ENCODE data around the gene LNX2.

The LNX2 gene

GRCh38 chr13:27621366-27622101 lies 1.2 kb upstream of the LNX2 start, which contains the start of gene POLR1D (continued):
- TF ChIP-seq ZBTB48 (tag by site-specific recombination; IDR thresholded peaks at IDR 0.05) = no peak
- TF ChIP-seq RBAK (tag by site-specific recombination; IDR thresholded peaks at IDR 0.05) = peak; percentile 54; the same call in 1 of the 2 replicates
- TF ChIP-seq ZFP69B (tag by site-specific recombination; IDR thresholded peaks at IDR 0.05) = 0 out of 2 replicates have a peak, but pooled peaks have one; percentile 14
- peak; percentile 35; the same call in 1 of the 2 replicates for TF ChIP-seq PBX3 (CRISPR knock-in tag; IDR thresholded peaks at IDR 0.05)
- no peak; the same call in 1 of the 2 replicates for TF ChIP-seq ZNF324 (tag by site-specific recombination; IDR thresholded peaks at IDR 0.05)
- TF ChIP-seq ZNF239 (tag by site-specific recombination; IDR thresholded peaks at IDR 0.05) = no peak
- TF ChIP-seq, protein P1, sequence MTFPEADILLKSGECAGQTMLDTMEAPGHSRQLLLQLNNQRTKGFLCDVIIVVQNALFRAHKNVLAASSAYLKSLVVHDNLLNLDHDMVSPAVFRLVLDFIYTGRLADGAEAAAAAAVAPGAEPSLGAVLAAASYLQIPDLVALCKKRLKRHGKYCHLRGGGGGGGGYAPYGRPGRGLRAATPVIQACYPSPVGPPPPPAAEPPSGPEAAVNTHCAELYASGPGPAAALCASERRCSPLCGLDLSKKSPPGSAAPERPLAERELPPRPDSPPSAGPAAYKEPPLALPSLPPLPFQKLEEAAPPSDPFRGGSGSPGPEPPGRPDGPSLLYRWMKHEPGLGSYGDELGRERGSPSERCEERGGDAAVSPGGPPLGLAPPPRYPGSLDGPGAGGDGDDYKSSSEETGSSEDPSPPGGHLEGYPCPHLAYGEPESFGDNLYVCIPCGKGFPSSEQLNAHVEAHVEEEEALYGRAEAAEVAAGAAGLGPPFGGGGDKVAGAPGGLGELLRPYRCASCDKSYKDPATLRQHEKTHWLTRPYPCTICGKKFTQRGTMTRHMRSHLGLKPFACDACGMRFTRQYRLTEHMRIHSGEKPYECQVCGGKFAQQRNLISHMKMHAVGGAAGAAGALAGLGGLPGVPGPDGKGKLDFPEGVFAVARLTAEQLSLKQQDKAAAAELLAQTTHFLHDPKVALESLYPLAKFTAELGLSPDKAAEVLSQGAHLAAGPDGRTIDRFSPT (tag by site-specific recombination; IDR thresholded peaks at IDR 0.05) = no peak
- peak; percentile 88 for TF ChIP-seq SCRT2 (tag by site-specific recombination; IDR thresholded peaks at IDR 0.05)
- no peak for TF ChIP-seq ZNF132 (tag by site-specific recombination; IDR thresholded peaks at IDR 0.05; ENCODE audit: borderline replicate concordance)
- TF ChIP-seq ZNF558 (tag by site-specific recombination; IDR thresholded peaks at IDR 0.05) = no peak
- TF ChIP-seq KLF9 (tag by site-specific recombination; IDR thresholded peaks at IDR 0.05; ENCODE audit: low read depth) = peak; percentile 61
- 0 out of 2 replicates have a peak, but pooled peaks have one; percentile 26 for TF ChIP-seq ZSCAN18 (tag by site-specific recombination; IDR thresholded peaks at IDR 0.05)
- 0 out of 2 replicates have a peak, but pooled peaks have one; percentile 45 for TF ChIP-seq BCL11A (tag by site-specific recombination; IDR thresholded peaks at IDR 0.05; ENCODE audit: low read depth)
- peak; percentile 65 for TF ChIP-seq ZBTB26 (tag by site-specific recombination; optimal IDR thresholded peaks at IDR 0.05)
- TF ChIP-seq ZEB2 (tag by site-specific recombination; IDR thresholded peaks at IDR 0.05) = peak; percentile 88
- peak; percentile 44; the same call in 1 of the 2 replicates for TF ChIP-seq ZBTB11 (tag by site-specific recombination; conservative IDR thresholded peaks at IDR 0.05; ENCODE audit: low read depth)
- peak; percentile 35 for TF ChIP-seq ZXDB (tag by site-specific recombination; IDR thresholded peaks at IDR 0.05)
- TF ChIP-seq, protein P2, sequence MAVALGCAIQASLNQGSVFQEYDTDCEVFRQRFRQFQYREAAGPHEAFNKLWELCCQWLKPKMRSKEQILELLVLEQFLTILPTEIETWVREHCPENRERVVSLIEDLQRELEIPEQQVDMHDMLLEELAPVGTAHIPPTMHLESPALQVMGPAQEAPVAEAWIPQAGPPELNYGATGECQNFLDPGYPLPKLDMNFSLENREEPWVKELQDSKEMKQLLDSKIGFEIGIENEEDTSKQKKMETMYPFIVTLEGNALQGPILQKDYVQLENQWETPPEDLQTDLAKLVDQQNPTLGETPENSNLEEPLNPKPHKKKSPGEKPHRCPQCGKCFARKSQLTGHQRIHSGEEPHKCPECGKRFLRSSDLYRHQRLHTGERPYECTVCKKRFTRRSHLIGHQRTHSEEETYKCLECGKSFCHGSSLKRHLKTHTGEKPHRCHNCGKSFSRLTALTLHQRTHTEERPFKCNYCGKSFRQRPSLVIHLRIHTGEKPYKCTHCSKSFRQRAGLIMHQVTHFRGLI (tag by site-specific recombination; IDR thresholded peaks at IDR 0.05) = peak; percentile 27; the same call in 1 of the 2 replicates
- peak; percentile 9; the same call in 1 of the 2 replicates for TF ChIP-seq ZNF10 (tag by site-specific recombination; IDR thresholded peaks at IDR 0.05)
- peak; percentile 43; the same call in 1 of the 2 replicates for TF ChIP-seq SP7 (tag by site-specific recombination; IDR thresholded peaks at IDR 0.05)
- peak; percentile 9; the same call in 1 of the 2 replicates for TF ChIP-seq ZNF335 (tag by site-specific recombination; conservative IDR thresholded peaks at IDR 0.05)
- TF ChIP-seq SP2 (tag by site-specific recombination; IDR thresholded peaks at IDR 0.05) = peak; percentile 67
- peak; percentile 22; the same call in 1 of the 2 replicates for TF ChIP-seq ZFHX2 (tag by site-specific recombination; conservative IDR thresholded peaks at IDR 0.05)
- TF ChIP-seq KLF17 (tag by site-specific recombination; IDR thresholded peaks at IDR 0.05) = peak; percentile 28; the same call in 1 of the 2 replicates
- no peak for TF ChIP-seq ZNF555 (tag by site-specific recombination; conservative IDR thresholded peaks at IDR 0.05)
- peak; percentile 74 for TF ChIP-seq SP3 (tag by site-specific recombination; IDR thresholded peaks at IDR 0.05)
- peak; percentile 33; the same call in 1 of the 2 replicates for TF ChIP-seq KLF8 (tag by site-specific recombination; IDR thresholded peaks at IDR 0.05)

All from HEK293 (cell line).